Lower leg skin (tissue), 3 donors: ENCODE results near the gene CCDC187.

ENCODE experiments used
- CTCF ChIP-seq, 3 donors: fragments of 450-650 bp; IDR thresholded peaks; one replicate each; pipeline ENCODE4 v1.5.1; 2016; ENCODE audit warnings: antibody characterized with exemption in 3 of 3, mild to moderate bottlenecking in 3 of 3, moderate library complexity in 2 of 3
- POLR2A ChIP-seq, 2 donors: fragments of 450-650 bp; IDR thresholded peaks; one replicate each; pipeline ENCODE4 v1.6.1; 2016 to 2017; ENCODE audit warnings: antibody characterized with exemption in 2 of 2, mild to moderate bottlenecking in 1 of 2, moderate library complexity in 1 of 2

GRCh38 chr9:136290508-136291000 lies 13.3 kb downstream of the CCDC187 start:
- TF ChIP-seq CTCF (IDR thresholded peaks at IDR 0.05) (no peak), POLR2A (IDR thresholded peaks at IDR 0.05) (no peak)
